ENCODE data around the gene SUGP2. TPM values are rescaled to one million over a fixed set of nuclear protein-coding genes. Genes with fewer than 3 reads are reported as not detected.

SUGP2 gene
- total RNA-seq (2021; ENCODE audit: unreplicated experiment) (112 TPM), Bru-seq, nascent RNA (percentile 88 among the genes with signal in this experiment), BruChase-seq, experiment 1, labeled RNA remaining after a 2-hour chase (percentile 94 among the genes with signal in this experiment), BruChase-seq, experiment 2, labeled RNA remaining after a 6-hour chase (percentile 92 among the genes with signal in this experiment)
- 60.6 TPM for polyA plus RNA-seq (2012; ENCODE audit: insufficient read length)
- long read RNA-seq, full-length matches to known transcripts = 20 of 165 reads
- long read RNA-seq, partial matches to known transcripts = 46 of 165 reads
- long read RNA-seq, other reads (novel, unspliced or antisense) = 99 of 165 reads

DNA sequence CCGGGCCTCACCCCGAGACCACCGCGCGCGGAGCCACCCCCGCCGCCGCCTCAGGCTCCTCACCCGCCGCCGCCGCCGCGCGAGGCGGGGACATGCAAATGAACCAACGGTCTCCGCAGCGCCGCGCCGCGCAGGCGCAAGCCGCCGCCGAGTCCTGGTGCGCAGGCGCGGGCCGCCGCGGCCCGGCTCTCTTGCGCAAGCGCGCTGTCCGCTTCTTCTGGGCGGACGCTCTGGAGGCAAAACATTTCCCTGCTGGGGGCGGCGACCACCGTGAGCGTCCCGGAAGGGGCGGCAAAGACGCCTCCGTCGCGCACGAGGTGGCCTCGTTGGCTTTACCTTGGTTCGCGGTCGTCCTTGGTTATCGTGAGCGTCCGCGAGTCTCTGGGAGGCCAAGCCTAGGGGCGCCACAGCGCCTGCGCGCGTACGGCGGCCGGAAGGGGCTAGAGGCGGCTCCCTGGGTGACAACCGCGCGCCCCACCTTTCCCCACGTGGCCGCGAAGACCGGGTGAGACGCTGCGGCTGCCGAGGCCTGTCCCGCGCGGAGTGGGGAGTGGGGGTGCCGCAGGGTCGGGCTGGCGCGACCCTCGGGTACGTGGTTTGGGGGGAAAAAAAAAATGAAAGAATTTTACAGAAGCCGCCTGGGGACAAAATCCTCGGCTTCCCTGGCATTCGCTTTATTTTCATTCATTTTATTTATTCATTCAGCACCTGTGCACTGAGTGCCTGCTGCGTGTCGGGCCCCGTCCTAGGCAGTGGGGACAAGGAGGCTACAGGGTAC lies at the start of gene SUGP2, which contains the start of gene ARMC6:
TSS of gene SUGP2 (minus strand) at position 92 of the 778 bp plus-strand sequence. CDS start 2,446 bp downstream, outside the sequence.
TSS of gene ARMC6 (plus strand) at position 178 of the 778 bp plus-strand sequence. CDS start 607 bp downstream, outside the sequence.
- peaks cover 3% of the 10 kb centered on the region for H3K36me3 ChIP-seq (ENCODE audit: control insufficient read depth, insufficient read depth, low read length)
- H3K9me3 ChIP-seq (ENCODE audit: control insufficient read depth, insufficient read depth, low read depth, low read length) = no peaks in the 10 kb centered on the region
- in situ Hi-C loops (cut with HindIII; ENCODE audit: low pct_unique_long_range_greater_than_20kb, low sequenced_read_pairs) (no loop called here), intact Hi-C loops (cut with micrococcal nuclease; ENCODE audit: unreplicated experiment) (no loop called here)
- H3K4me1 ChIP-seq (ENCODE audit: control insufficient read depth, insufficient read depth, low read length) = peaks cover 6% of the 10 kb centered on the region; the same call in 1 of the 2 replicates
- TF ChIP-seq POLR2AphosphoS5 (IDR thresholded peaks at IDR 0.05; ENCODE audit: low read depth, low read length) = 0 out of 2 replicates have a peak, but pooled peaks have one; percentile 52
- TF ChIP-seq TCF7L2 (IDR thresholded peaks at IDR 0.05; ENCODE audit: low read depth, low read length) = no peak
- TF ChIP-seq, protein P1, sequence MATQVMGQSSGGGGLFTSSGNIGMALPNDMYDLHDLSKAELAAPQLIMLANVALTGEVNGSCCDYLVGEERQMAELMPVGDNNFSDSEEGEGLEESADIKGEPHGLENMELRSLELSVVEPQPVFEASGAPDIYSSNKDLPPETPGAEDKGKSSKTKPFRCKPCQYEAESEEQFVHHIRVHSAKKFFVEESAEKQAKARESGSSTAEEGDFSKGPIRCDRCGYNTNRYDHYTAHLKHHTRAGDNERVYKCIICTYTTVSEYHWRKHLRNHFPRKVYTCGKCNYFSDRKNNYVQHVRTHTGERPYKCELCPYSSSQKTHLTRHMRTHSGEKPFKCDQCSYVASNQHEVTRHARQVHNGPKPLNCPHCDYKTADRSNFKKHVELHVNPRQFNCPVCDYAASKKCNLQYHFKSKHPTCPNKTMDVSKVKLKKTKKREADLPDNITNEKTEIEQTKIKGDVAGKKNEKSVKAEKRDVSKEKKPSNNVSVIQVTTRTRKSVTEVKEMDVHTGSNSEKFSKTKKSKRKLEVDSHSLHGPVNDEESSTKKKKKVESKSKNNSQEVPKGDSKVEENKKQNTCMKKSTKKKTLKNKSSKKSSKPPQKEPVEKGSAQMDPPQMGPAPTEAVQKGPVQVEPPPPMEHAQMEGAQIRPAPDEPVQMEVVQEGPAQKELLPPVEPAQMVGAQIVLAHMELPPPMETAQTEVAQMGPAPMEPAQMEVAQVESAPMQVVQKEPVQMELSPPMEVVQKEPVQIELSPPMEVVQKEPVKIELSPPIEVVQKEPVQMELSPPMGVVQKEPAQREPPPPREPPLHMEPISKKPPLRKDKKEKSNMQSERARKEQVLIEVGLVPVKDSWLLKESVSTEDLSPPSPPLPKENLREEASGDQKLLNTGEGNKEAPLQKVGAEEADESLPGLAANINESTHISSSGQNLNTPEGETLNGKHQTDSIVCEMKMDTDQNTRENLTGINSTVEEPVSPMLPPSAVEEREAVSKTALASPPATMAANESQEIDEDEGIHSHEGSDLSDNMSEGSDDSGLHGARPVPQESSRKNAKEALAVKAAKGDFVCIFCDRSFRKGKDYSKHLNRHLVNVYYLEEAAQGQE (IDR thresholded peaks at IDR 0.05; ENCODE audit: insufficient read depth in 1 of 2, low read depth in 2 of 2, low read length in 1 of 2) = 0 out of 4 replicates have a peak, but pooled peaks of 1 of the 2 experiments have one; percentile 12
- TF ChIP-seq, protein P2, sequence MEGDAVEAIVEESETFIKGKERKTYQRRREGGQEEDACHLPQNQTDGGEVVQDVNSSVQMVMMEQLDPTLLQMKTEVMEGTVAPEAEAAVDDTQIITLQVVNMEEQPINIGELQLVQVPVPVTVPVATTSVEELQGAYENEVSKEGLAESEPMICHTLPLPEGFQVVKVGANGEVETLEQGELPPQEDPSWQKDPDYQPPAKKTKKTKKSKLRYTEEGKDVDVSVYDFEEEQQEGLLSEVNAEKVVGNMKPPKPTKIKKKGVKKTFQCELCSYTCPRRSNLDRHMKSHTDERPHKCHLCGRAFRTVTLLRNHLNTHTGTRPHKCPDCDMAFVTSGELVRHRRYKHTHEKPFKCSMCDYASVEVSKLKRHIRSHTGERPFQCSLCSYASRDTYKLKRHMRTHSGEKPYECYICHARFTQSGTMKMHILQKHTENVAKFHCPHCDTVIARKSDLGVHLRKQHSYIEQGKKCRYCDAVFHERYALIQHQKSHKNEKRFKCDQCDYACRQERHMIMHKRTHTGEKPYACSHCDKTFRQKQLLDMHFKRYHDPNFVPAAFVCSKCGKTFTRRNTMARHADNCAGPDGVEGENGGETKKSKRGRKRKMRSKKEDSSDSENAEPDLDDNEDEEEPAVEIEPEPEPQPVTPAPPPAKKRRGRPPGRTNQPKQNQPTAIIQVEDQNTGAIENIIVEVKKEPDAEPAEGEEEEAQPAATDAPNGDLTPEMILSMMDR (IDR thresholded peaks at IDR 0.05) = no peak
- TF ChIP-seq SIN3A (IDR thresholded peaks at IDR 0.05; ENCODE audit: borderline replicate concordance, insufficient read depth, low read depth, low read length) = peak; percentile 79; the same call in 1 of the 2 replicates
- BruUV-seq (replicated peaks) = no TSS peak
- peak; percentile 66 for DNase-seq (ENCODE audit: low read depth, low spot score)
- ChIA-PET CTCF (no interaction called here), POLR2A (interaction anchor here (0.6 kb wide), 1 partner anchor 290 kb away, joined by 3 read pairs; no protein-coding TSS in a partner anchor)
- ATAC-seq = peak; percentile 93
- peak within 1 kb of the TSS; percentile 99 for H3K27ac ChIP-seq (ENCODE audit: low read length)
- no peaks in the 10 kb centered on the region for H3K27me3 ChIP-seq (ENCODE audit: control insufficient read depth, insufficient read depth, low read length)
- H3K4me3 ChIP-seq (ENCODE audit: low read depth in 2 of 2, low read length in 2 of 2) = peak within 1 kb of the TSS; percentile 86 to 91

DNA sequence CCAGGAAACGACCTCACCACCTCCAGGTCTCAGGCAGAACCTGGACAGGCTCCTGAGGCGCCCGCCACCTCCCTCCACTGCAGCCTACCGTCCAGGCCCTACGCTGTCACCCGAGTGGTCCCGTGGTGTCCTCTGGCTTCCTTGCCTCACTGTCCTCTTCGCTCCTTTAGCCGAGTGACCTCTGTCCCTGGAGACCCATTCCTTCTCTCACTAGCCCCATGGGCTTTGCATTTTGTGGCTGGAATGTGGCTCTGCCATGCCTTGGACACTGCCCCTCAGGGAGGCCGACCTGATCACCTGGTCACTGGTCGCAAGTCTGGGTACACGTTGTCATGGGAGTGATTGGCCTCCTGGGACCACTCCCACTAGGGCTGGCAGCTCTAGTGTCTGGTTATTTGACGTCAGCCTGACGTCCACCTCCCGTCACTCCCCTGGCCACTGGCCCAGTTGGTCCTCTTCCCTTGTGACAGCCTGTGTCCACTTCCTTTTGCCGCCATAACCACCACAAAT lies 48.4 kb upstream of the SUGP2 start:
- in situ Hi-C loops (cut with HindIII; ENCODE audit: low pct_unique_long_range_greater_than_20kb, low sequenced_read_pairs) = no loop called here
- intact Hi-C loops (cut with micrococcal nuclease; ENCODE audit: unreplicated experiment) = no loop called here
- Histone ChIP-seq H3K4me3 (ENCODE audit: low read depth in 2 of 2, low read length in 2 of 2) (no peak overlapping the region), H3K27me3 (ENCODE audit: control insufficient read depth, insufficient read depth, low read length) (no peaks in the 10 kb centered on the region), H3K36me3 (ENCODE audit: control insufficient read depth, insufficient read depth, low read length) (no peaks in the 10 kb centered on the region), H3K9me3 (ENCODE audit: control insufficient read depth, insufficient read depth, low read depth, low read length) (no peaks in the 10 kb centered on the region), H3K4me1 (ENCODE audit: control insufficient read depth, insufficient read depth, low read length) (no peaks in the 10 kb centered on the region), H3K27ac (ENCODE audit: low read length) (no peak overlapping the region)
- POLR2A ChIA-PET = no interaction called here
- BruUV-seq (replicated peaks) = no TSS peak
- CTCF ChIA-PET = no interaction called here
- ATAC-seq (no peak), DNase-seq (ENCODE audit: low read depth, low spot score) (no peak)
- TF ChIP-seq, protein P1 (IDR thresholded peaks at IDR 0.05; ENCODE audit: insufficient read depth in 1 of 2, low read depth in 2 of 2, low read length in 1 of 2) = no peak
- TF ChIP-seq SIN3A (IDR thresholded peaks at IDR 0.05; ENCODE audit: borderline replicate concordance, insufficient read depth, low read depth, low read length) (no peak), TCF7L2 (IDR thresholded peaks at IDR 0.05; ENCODE audit: low read depth, low read length) (no peak), POLR2AphosphoS5 (IDR thresholded peaks at IDR 0.05; ENCODE audit: low read depth, low read length) (no peak)
- TF ChIP-seq, protein P2 (IDR thresholded peaks at IDR 0.05) = no peak
